GM19372 (cell line): ENCODE results near the gene ANKRD33B.
"Not testable (repeated sequence)": the region's sequence is repeated elsewhere in the genome, so short reads cannot be mapped to it uniquely, and the experiment has no call there.

Experiments
- ATAC-seq: cut with Tn5 transposase; IDR thresholded peaks from one replicate; pipeline ENCODE4 v1.9.1; 2021; ENCODE audit warnings: mild to moderate bottlenecking, low read depth, moderate library complexity; ENCODE audit not compliant: unreplicated experiment

Gene ANKRD33B

DNA sequence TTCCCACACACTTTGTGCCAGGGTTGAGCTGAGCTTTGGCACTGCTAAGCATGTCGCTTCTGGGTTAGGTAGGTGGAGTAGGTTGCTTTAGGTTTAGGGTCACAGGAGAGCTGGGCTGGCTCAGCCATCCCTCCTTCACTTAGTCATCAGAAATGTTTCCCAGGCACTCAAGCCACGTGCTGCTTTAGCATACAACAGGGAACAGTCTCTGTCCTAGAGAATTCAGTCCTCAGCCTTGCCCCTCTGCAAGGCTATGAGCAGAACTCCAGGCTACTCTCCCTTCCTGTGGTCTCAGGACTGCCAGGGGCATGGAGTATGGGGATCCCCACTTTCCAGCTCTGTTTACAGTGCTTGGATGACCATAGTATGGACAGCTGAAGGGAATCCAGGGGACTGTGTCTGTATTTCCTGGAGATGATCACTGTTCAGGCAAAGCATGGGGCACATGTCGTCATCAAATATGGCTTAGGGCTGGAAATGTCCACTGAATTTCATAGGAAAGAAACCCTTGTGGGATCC is 7.5 kb upstream of the ANKRD33B start:
- no peak for ATAC-seq

DNA sequence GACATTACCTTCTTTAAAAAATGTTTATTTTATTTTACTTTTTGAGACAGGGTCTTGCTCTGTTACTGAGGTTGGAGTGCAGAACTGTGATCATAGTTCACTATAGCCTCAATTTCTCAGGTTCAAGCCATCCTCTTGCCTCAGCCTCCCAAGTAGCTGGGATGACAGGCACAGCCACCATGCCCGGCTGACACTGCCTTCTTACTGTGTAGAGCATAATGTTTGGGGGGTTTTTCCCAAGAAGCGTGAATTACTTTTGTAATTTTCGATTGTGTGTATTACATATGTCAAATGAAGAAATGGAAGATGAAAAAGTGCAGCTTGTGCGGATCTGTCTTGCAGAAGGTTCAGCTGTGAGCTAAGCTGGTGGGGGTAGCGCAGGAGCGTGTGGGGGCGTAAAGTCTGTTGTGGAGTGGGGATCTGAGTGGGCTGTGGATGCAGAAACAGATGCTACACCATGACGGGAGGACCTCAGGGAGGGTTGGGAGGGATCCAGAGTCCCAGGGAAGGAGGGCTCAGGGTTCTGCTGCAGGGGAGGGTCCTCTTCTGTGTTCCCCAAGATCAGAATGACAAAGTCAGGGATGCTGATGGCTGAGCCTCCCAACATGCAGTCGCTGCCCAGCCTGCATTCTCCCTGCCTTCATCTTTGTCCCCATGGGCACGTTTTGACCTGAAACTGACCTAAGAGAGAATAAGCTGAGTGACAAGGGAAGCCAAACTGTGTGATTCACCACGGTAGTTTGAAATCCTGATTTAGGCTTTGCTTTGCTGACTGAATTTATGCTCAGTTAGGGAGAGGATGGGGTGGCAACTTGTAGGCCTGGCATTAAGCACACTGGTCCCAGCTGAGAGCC is 6.8 kb upstream of the ANKRD33B start:
- no peak for ATAC-seq

DNA sequence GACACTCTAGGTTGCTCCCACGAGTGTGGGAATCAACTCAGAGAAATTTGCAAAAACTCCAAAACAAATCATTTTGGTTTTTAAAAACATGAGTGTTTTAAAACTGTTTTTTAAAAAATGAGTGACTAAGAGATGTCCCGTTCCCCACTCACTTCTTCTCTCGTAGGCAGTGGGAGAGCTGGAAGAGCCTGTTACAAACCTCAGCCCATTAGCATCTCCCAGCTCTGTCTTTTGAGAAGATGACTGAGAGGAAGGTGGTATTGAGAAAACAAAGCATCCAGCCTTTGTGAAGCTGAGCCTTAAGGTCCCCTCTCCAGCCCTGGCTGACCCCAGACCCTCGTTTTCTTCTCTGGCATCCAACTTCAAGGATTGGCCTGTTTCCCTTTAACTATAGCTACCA is 4.7 kb upstream of the ANKRD33B start:
- ATAC-seq, result no peak

DNA sequence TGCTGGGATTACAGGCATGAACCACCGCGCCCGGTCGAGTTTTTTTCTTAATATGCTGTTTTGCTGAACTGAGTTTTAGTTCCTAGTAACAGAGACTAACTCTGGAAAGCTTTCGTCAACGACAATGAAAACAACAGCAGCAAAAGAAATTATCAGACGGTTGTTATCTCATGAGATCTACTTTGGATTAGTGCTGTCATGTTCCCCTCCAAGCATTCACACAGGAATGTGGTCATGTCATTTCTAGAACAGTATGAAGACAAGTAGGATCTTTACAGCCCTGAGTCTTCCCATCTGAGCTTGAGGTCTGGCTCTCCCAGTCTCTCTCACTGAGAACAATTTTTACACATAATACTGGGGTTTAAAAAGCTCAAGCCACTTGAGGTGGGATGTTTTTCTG is 4.0 kb upstream of the ANKRD33B start:
- ATAC-seq, result no peak

DNA sequence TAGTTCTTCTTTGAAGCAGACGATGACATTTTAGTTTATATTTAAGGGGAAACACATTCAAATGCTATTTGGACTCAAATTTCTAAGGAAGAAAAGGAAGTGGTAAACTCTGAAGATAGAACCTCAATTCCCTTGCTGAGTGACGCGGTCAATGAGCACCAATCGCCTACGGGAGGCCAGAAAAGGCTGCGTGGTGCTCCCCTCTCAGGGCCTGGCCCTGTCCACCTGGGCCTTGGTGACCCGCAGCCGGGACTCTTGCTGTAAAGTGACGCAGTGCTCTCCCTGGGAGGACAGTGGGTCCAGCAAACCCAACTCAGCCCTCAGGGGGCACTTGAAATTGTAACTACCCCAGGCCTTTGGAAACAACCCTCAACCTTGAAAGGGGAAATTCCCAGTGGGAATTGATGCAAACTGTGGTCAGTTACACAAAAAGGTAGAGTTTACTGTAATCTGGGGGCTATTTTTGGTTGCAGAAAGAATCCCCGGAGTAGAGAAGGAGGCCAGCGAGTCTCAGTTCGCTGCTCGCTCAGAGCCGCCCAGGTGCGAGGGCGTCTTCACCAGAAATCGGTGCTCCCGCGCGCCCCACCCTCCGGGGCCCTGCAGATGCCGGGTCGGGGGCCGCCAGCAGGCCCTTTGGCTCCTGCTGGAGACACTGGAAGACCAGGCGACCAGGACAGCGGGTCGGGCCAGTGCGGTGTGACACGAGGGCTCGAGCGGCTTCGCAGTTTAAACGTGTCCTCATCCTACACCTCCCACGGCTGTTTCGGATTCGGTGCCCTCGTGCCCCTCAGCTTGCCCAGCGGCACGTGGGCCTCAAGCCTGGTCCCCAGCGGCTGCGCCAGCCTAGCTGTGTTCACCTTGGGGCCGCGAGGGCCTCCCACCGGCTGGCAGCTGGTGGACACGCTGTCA is 1.4 kb upstream of the ANKRD33B start:
- peak; percentile 19 for ATAC-seq

DNA sequence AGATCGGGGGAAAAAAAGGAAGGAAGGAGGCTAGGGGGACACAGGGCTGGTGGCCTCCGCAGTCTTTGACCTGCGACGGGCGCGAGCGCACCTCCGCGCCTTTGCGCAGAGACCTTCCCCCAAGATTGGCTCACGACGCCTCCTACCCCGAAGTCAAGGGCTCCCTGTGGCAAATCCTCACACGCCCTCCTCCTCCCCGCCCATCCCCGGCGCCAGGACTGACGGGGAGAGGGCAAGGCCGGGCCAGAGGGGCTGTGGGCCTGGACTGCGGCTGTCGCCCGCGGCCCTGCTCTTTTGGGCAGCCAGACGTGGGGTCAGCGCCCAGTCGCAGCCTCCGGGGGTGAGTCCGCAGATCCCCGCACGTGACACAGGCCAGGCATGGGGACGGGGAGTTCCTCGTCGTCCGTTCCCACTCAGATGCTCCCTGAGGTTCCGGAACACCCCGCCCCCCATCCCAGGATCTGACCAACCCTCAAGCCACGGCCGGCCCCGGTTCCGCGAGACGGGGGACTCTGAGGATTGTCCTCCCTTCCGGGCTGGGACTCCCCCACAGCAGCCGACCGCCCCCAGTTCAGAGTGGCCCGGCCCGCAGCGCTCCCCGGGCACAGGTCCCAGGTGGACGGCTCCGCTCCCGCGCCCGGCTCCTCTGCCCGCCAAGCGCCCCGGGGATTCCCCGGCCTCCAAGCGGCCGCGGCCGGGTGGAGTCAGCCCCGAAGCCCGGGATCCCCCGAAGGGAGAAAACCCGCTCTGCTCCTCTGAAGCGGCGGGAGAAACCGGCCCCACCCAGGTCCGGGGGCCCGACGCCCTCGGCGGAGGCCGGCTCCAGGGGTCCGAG is 543 bp upstream of the ANKRD33B start:
- peak; percentile 27 for ATAC-seq

DNA sequence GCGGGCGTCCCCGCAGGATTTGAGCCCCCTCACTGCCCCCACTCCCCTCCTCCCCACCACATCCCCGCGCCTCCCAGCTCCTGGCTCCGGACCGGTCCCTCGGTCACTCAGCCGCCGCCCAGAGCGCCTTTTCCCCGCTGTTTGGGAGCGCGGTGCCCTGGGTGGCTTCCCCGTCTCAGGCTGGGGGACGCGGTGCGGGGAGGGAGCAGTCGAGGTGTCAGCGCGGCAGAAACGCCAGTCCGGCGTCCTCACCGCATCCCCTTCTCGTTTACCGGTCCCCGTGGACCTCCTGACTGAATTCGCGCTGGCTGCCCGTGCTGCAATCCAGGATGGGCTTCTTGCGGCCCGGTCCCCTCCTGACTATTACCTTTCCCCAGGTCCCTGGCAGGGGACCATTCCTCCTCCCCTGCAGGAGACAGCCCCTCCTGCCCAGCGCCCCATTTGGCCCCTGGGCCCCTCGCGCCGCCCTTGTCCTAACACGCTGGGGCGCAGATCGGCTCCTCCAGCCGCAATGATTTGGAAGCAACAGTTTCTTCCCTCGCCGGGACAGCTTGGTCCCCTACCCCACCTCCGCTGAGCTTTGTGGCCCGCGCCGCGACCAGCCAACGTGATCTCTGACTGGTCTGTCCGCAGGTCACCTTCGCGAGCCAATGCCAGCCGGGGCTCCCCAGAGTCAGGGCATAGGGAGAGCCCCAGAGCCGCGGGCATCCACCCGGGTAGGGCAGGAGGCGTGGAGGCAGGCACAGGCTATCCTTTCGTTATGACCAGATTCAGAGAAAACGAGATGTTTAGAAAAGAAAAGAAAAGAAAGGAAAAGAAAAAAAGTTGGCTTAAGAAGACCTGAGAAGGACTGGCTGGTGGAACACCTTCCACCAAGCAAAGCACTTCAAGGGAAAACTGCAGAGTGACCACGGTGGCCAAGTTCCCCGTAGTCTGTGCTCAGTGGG is 1.2 kb downstream of the ANKRD33B start:
- ATAC-seq, result peak; percentile 0

DNA sequence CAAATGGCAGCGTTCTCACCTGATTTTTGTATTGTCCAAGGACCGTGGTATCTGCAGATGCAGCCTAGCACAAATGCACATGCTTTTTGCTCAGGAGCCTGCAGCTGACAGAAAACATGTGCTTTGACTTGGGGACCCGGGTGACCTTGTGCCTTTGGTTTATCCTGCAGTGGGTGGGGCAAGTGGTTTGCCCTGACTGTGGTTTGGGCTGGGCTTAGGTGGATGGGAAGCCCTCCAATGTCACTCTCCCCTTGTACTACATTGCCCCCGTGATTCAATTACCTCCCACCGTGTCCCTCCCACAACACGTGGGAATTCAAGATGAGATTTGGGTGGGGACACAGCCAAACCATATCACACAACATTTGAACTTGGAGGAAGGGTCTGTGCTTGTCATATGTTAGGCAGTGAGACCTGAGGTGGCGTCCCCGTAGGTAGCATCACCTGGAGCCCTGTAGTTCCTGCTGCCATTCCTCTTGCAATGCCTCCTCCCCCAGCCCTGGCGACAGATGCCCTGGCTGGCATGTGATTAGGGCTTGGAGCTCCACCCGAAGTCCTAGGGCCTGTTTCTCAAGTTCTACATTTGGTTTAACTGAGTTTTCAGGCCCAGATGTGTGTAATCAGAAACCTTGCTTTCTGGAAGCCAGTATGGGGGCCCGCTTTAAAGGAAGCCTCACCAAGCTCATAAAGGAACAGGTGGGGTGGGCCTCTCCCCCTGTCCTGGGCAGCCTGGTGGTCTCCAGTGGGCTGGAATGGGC is 2.1 kb downstream of the ANKRD33B start:
- no peak for ATAC-seq

DNA sequence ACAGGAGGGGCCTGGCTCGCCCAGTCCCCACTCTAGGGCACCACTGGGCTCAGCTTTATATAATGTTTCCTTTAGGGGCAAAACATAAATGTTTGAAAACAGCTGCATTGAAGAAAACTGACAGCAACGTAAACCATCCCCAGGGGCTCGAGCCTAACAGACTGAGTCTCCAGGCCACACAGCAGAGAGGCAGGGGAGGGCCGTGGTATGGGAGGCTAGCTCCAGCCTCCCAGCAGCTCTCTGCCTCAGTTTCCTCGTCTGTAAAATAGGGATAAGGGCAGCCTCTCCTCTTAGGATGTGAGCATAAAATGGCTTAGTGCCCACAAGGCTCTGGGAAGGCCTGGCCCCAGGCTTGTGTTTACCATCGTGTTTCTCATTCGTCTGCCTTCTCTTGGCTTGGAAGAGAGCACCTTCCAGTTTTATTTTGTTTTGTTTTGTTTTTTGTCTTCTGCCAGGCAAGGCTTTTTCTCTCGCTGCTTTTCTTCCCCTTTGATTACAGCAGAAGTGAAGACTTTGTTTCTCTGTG is 2.7 kb downstream of the ANKRD33B start:
- no peak for ATAC-seq

DNA sequence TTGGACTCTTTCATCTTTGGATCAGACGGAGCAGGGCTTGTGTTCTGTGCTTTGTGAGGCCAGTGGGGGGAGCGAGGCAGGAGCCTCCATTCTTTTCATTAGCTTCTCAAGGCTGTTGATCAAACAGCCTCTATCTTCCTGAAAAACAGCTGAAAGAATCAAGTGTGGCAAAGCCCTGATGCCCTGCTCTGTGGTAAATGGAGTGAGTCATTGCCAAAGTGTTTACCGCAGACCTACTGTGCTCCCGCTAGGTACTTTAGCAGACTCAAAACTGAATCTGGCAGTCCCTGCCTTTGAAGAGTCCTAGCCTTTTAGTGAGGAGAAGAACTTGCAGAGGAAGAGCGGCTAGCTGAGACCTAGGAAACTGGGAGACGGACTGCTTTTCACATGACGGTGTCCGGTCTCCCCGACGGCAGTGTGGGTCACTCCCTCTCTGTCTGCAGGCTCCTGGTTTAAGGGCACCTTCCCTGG is 3.3 kb downstream of the ANKRD33B start:
- no peak for ATAC-seq

DNA sequence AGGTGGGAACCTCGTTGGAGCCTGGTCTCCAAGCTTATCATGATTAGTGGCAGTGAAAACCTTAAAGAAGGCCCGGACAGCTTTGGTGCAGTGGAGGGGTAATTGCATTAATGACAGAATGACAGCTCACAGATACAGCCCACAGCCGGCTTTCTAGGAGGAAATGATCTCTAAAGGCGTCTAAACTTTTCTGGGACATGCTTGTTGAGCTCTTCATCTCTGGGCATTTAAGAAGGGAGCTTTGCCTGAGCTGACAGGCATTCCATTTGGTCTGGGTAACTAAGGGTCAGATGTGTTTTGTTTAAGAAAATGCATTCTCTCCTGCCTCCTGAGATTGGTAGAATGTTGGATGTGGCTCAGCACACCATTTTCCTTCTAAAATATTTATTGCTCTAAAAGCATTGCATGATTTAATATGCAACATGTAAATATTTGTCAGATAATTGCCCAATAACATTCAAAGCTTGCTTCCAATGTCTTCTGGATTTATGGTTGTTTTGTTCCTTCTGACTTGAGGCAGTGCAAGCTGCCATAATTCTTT is 4.0 kb downstream of the ANKRD33B start:
- ATAC-seq, result no peak

DNA sequence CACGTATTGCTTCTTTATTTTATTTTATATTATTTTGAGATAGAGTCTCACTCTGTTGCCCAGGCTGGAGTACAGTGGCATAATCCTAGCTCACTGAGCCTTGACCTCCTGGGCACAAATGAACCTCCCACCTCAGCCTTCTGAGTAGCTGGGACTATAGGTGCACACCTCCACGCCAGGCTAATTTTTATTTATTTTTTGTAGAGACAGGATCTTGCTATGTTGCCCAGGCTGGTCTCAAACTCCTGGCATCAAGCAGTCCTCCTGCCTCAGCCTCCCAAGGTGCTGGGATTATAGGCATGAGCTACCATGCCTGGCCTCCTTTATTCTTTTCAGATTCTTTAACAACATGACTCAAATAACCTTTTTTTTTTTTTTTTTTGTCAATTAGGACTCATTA is 6.7 kb downstream of the ANKRD33B start:
- ATAC-seq, result not testable (repeated sequence)

DNA sequence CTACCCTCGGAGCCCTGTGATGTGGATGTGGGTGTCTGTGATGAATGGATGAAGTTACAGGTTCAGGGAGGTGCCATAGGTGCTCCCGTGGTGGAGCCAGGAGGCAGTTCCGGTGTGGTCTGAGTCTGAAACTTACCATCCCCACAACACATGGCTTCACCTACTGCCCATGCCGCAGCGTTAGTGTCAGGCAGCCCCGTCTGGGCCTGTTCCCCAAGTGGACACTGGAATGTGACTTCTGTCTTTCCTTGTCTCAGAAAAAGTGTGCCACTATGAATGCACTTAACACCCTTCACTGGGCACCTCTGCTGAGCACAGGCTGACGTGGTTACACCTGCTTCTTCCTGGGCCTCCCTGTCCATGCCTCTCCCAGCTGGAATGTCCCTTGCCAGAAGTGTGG is 8.6 kb downstream of the ANKRD33B start:
- ATAC-seq, result no peak

DNA sequence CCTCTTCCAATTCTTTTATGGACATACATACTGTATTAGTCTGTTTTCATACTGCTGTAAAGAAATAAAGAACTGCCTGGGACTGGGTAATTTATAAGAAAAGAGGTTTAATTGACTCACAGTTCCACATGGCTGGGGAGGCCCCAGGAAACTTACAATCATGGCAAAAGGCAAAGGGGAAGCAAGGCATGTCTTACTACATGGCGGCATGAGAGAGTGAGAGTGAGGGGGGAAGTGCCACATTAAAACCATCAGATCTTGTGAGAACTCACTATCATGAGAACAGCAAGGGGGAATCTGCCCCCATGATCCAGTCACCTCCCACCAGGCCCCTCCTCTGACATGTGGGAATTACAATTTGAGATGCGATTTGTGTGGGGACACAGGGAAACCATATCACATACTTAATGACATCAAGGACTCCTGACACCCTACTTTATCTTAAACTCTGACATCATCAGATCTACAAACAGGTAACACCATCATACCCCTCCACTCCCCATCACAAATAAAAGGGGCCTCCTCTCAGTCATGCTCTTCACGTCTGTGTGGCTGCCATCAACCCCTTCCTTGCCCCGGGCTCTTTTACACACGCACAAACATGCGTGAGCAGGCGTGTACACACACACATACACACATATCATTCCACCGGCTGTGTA is 9.7 kb downstream of the ANKRD33B start:
- no peak for ATAC-seq

DNA sequence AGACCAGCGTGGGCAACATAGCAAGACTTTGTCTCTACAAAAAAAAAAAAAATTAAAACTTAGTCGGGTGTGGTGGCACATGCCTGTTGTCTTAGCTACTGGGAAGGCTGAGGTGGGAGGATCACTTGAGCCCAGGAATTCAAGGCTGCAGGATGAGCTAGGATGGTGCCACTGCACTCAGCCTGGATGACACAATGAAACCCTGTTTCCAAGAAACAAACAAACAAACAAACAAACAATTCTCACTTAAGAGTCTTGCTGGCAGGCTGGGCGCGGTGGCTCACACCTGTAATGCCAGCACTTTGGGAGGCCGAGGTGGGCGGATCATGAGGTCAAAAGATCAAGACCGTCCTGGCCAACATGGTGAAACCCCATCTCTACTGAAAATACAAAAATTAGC is 11.0 kb downstream of the ANKRD33B start:
- not testable (repeated sequence) for ATAC-seq

DNA sequence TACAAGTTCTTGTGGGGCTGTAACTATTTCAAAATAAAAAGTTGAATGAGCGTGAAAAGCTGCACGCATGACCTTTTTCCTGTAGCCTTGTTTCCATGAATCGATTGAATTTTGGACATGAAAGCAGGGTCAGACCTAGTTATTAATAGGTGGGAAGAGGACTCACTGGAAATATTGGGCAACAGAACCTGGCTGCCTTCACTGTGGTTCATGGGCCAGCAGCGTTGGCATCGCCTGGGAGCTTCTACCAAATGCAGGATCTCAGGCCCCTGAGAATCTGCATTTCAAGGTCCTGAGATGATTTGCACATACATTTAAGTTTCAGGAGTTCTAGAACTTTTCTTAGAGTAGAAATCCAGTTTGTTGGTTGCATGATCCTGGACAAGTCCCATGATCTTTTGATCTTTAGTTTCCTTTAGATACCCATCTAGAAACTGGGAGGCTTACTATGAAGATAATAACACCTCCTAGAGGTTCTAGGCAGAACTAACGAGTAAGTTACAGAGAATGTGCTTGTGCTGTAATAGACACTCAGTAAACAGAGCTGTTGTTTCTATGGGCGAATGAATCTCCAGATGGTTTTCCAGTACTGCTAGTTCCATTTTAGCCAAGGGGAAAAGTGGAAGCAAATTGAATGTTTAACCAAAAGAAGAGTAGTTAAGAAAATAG is 12.4 kb downstream of the ANKRD33B start:
- ATAC-seq, result peak; percentile 40

DNA sequence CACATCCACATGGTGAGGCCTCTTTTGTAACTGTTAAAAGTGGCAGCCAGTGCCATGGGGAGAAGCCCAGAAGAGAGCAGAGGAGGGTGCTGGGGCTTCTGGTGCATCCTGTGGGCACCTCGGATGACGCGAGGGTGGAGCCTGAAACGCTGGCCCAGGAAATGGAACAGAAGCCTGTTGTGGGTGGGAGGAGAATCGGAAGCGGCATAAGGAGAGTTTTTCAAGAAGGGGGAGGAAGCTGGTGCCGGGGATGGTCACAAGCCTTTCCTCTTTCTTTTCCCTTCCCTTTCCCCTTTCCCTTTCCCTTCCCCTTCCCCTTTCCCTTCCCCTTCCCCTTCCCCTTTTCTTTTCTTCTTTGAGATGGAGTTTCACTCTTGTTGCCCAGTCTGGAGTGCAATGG is 12.9 kb downstream of the ANKRD33B start:
- ATAC-seq, result no peak
